H1 (cell line): Measurements from ENCODE around the gene STK32A. TPM values are rescaled to one million over a fixed set of nuclear protein-coding genes. Genes with fewer than 3 reads are reported as not detected.

Experiments used
- CTCF ChIA-PET: fragments of 300-600 bp; sonication (Branson Sonifier 250); formaldehyde crosslinking; loops from one replicate; lab custom pipeline; 2021; ENCODE audit not compliant: partially characterized antibody; lab: Charles Lee
- POLR2A ChIA-PET: fragments of 300-600 bp; sonication (Branson Sonifier 250); formaldehyde crosslinking; loops from one replicate; lab custom pipeline; 2021; ENCODE audit warnings: inconsistent platforms; ENCODE audit not compliant: partially characterized antibody; lab: Charles Lee
- DNase-seq, 2 experiments: peaks; one replicate each; pipeline versions ENCODE4 v3.0.0 to v3.0.0-alpha.2; 2010 to 2022; ENCODE audit warnings: low spot score in 2 of 2, low read depth in 1 of 2, mixed read lengths in 1 of 2
- FAIRE-seq: peaks from 2 replicates; lab custom pipeline; 2011; peaks lifted over from hg19 to GRCh38; lab: Jason Lieb, UNC
- H2AFZ ChIP-seq: 2 replicates; pipeline ENCODE4 v1.8.1; 2012; ENCODE audit warnings: low read length, inconsistent platforms
- H2AK5ac ChIP-seq: 2 replicates; pipeline ENCODE4 v1.6.1; 2013; ENCODE audit warnings: low read depth, low read length
- H2BK120ac ChIP-seq: replicated peaks from 2 replicates; pipeline ENCODE3; 2013; ENCODE audit warnings: low read depth, low read length, inconsistent platforms
- H2BK12ac ChIP-seq: 2 replicates; pipeline ENCODE4 v1.6.1; 2013; ENCODE audit warnings: low read depth, low read length
- H2BK15ac ChIP-seq: 2 replicates; pipeline ENCODE4 v1.6.1; 2013; ENCODE audit warnings: low read length
- H2BK20ac ChIP-seq: 2 replicates; pipeline ENCODE4 v1.6.1; 2013; ENCODE audit warnings: low read length
- H2BK5ac ChIP-seq: 2 replicates; pipeline ENCODE4 v1.6.1; 2013; ENCODE audit warnings: low read depth, low read length
- H3K14ac ChIP-seq: 2 replicates; pipeline ENCODE4 v1.6.1; 2013; ENCODE audit warnings: inconsistent platforms; ENCODE audit not compliant: insufficient read length
- H3K18ac ChIP-seq: 2 replicates; pipeline ENCODE4 v1.6.1; 2013; ENCODE audit warnings: low read length; ENCODE audit errors: extremely low read depth
- H3K23ac ChIP-seq: 2 replicates; pipeline ENCODE4 v1.6.1; 2013; ENCODE audit warnings: inconsistent platforms; ENCODE audit not compliant: insufficient read length
- H3K23me2 ChIP-seq: 2 replicates; pipeline ENCODE4 v1.6.1; 2013; ENCODE audit warnings: low read depth, low read length
- H3K27ac ChIP-seq: 2 replicates; pipeline ENCODE4 v1.6.1; 2011; ENCODE audit warnings: low read depth, low read length, inconsistent platforms
- H3K27me3 ChIP-seq, 4 experiments: replicated peaks in 1 of 4; 1 replicate in 1 of 4; 2 replicates in 3 of 4; pipeline versions ENCODE4 v1.6.1 to v1.8.1; 2011 to 2013; ENCODE audit warnings: low read length in 3 of 4, mild to moderate bottlenecking in 3 of 4, inconsistent platforms in 2 of 4, mixed read lengths in 2 of 4, moderate library complexity in 1 of 4; ENCODE audit not compliant: control insufficient read depth in 3 of 4, insufficient read depth in 3 of 4; ENCODE audit errors: extremely low read depth in 1 of 4
- H3K36me3 ChIP-seq, 4 experiments: 2 replicates each; pipeline versions ENCODE4 v1.6.1 to v1.8.1; 2011 to 2013; ENCODE audit warnings: mild to moderate bottlenecking in 4 of 4, low read length in 3 of 4, moderate library complexity in 2 of 4, control low read depth in 1 of 4, inconsistent platforms in 1 of 4; ENCODE audit not compliant: insufficient read depth in 4 of 4, control insufficient read depth in 2 of 4
- H3K4ac ChIP-seq: replicated peaks from 2 replicates; pipeline ENCODE3; 2013; ENCODE audit warnings: low read length, low read depth, mixed read lengths, inconsistent platforms; ENCODE audit not compliant: insufficient read length
- H3K4me1 ChIP-seq, 4 experiments: replicated peaks in 1 of 4; 1 replicate in 1 of 4; 2 replicates in 3 of 4; pipeline versions ENCODE4 v1.6.1 to v1.8.1; 2011 to 2013; ENCODE audit warnings: low read length in 3 of 4, inconsistent platforms in 2 of 4, mixed read lengths in 1 of 4; ENCODE audit not compliant: insufficient read depth in 4 of 4, control insufficient read depth in 3 of 4
- H3K4me2 ChIP-seq, 2 experiments: 2 replicates each; pipeline versions ENCODE4 v1.6.1 to v1.8.1; 2011 to 2013; ENCODE audit warnings: low read depth in 2 of 2, low read length in 2 of 2, control low read depth in 1 of 2, inconsistent platforms in 1 of 2, mild to moderate bottlenecking in 1 of 2; ENCODE audit not compliant: insufficient read depth in 1 of 2
- H3K4me3 ChIP-seq, 4 experiments: fragments of 200-600, 300-600 bp in 1 of 4; sonication (generic), shearing (Covaris generic), sonication (Bioruptor Twin) in 1 of 4; 2 replicates each; pipeline versions ENCODE4 v1.5.1 to v1.8.1; 2011 to 2016; ENCODE audit warnings: low read length in 4 of 4, low read depth in 3 of 4, control low read depth in 2 of 4, inconsistent platforms in 2 of 4, mild to moderate bottlenecking in 2 of 4, mixed read lengths in 1 of 4, moderate library complexity in 1 of 4; ENCODE audit not compliant: insufficient read depth in 2 of 4; ENCODE audit errors: extremely low read depth in 1 of 4
- H3K56ac ChIP-seq: replicated peaks from 2 replicates; pipeline ENCODE3; 2013; ENCODE audit warnings: low read depth, mild to moderate bottlenecking, mixed read lengths, low read length, inconsistent platforms; ENCODE audit not compliant: insufficient read length
- H3K79me1 ChIP-seq: 2 replicates; pipeline ENCODE4 v1.6.1; 2013; ENCODE audit warnings: low read depth, low read length, control low read depth
- H3K79me2 ChIP-seq, 2 experiments: 2 replicates each; pipeline versions ENCODE4 v1.6.1 to v1.8.1; 2012 to 2013; ENCODE audit warnings: low read length in 2 of 2, mild to moderate bottlenecking in 2 of 2, inconsistent platforms in 1 of 2; ENCODE audit not compliant: insufficient read depth in 2 of 2, control insufficient read depth in 1 of 2
- H3K9ac ChIP-seq, 4 experiments: replicated peaks in 1 of 4; 1 replicate in 1 of 4; 2 replicates in 3 of 4; pipeline versions ENCODE4 v1.6.1 to v1.8.1; 2011 to 2013; ENCODE audit warnings: low read depth in 3 of 4, low read length in 3 of 4, control low read depth in 2 of 4, mild to moderate bottlenecking in 2 of 4, moderate library complexity in 2 of 4, inconsistent platforms in 1 of 4; ENCODE audit errors: extremely low read depth in 1 of 4
- H3K9me3 ChIP-seq, 2 experiments: 2 replicates each; pipeline versions ENCODE4 v1.6.1 to v1.8.1; 2012 to 2013; ENCODE audit warnings: mild to moderate bottlenecking in 2 of 2, moderate library complexity in 2 of 2, control low read depth in 1 of 2, inconsistent platforms in 1 of 2, low read depth in 1 of 2, low read length in 1 of 2, mixed read lengths in 1 of 2; ENCODE audit not compliant: insufficient read depth in 2 of 2
- H4K20me1 ChIP-seq, 2 experiments: replicated peaks in 1 of 2; 2 replicates each; pipeline versions ENCODE3 to v1.8.1; 2011 to 2013; ENCODE audit warnings: inconsistent platforms in 2 of 2, low read length in 2 of 2, mild to moderate bottlenecking in 1 of 2; ENCODE audit not compliant: insufficient read depth in 2 of 2, control insufficient read depth in 1 of 2
- H4K5ac ChIP-seq: 2 replicates; pipeline ENCODE4 v1.6.1; 2013; ENCODE audit warnings: low read length, low read depth, mixed read lengths, inconsistent platforms; ENCODE audit not compliant: insufficient read length
- H4K8ac ChIP-seq: 2 replicates; pipeline ENCODE4 v1.8.0; 2013; ENCODE audit warnings: mild to moderate bottlenecking, moderate library complexity, low read length, inconsistent platforms; ENCODE audit not compliant: insufficient read depth; ENCODE audit errors: extremely low read depth
- H4K91ac ChIP-seq: replicated peaks from 2 replicates; pipeline ENCODE3; 2013; ENCODE audit warnings: low read length, mixed read lengths, inconsistent platforms; ENCODE audit not compliant: insufficient read length
- CTBP2 ChIP-seq: IDR thresholded peaks from 2 replicates; pipeline ENCODE4 v1.7.0; 2011; ENCODE audit warnings: borderline replicate concordance, mild to moderate bottlenecking, moderate library complexity, mixed read lengths, low read length; ENCODE audit not compliant: insufficient read depth, insufficient read length
- EP300 ChIP-seq, 2 experiments: IDR thresholded peaks; 1 replicate in 1 of 2; 2 replicates in 1 of 2; pipeline ENCODE4 v1.6.1; 2011 to 2012; ENCODE audit warnings: low read depth in 2 of 2, low read length in 2 of 2, mild to moderate bottlenecking in 2 of 2, borderline replicate concordance in 1 of 2, inconsistent platforms in 1 of 2, moderate library complexity in 1 of 2
- GABPA ChIP-seq: IDR thresholded peaks from 2 replicates; pipeline ENCODE4 v1.6.1; 2011; ENCODE audit warnings: mild to moderate bottlenecking, low read length, moderate library complexity, borderline replicate concordance; ENCODE audit not compliant: insufficient read depth
- HDAC6 ChIP-seq: IDR thresholded peaks from one replicate; pipeline ENCODE4 v1.7.1; 2012; ENCODE audit warnings: low read depth, mild to moderate bottlenecking, inconsistent platforms, low read length, moderate library complexity
- JUN ChIP-seq: IDR thresholded peaks from 2 replicates; pipeline ENCODE4 v1.6.1; 2011; ENCODE audit warnings: low read depth, mild to moderate bottlenecking, improper control_type of control experiment, low read length
- JUND ChIP-seq: IDR thresholded peaks from 2 replicates; pipeline ENCODE4 v1.6.1; 2011; ENCODE audit warnings: mild to moderate bottlenecking, improper control_type of control experiment, low read length
- KDM4A ChIP-seq: IDR thresholded peaks from one replicate; pipeline ENCODE4 v1.7.1; 2012; ENCODE audit warnings: low read depth, mild to moderate bottlenecking, moderate library complexity, low read length, inconsistent platforms; ENCODE audit not compliant: severe bottlenecking
- NRF1 ChIP-seq: IDR thresholded peaks from 2 replicates; pipeline ENCODE4 v1.6.1; 2011; ENCODE audit warnings: mild to moderate bottlenecking, low read depth, low read length, improper control_type of control experiment
- POLR2AphosphoS5 ChIP-seq: IDR thresholded peaks from 2 replicates; pipeline ENCODE4 v1.6.1; 2011; ENCODE audit warnings: low read depth, low read length
- RFX5 ChIP-seq: IDR thresholded peaks from 2 replicates; pipeline ENCODE4 v1.6.1; 2011; ENCODE audit warnings: low read depth, low read length, improper control_type of control experiment, borderline replicate concordance
- SIRT6 ChIP-seq: IDR thresholded peaks from one replicate; pipeline ENCODE4 v1.7.1; 2012; ENCODE audit warnings: low read length, inconsistent platforms
- SP1 ChIP-seq: IDR thresholded peaks from 2 replicates; pipeline ENCODE4 v1.6.1; 2011; ENCODE audit warnings: low read depth, low read length
- TEAD4 ChIP-seq: IDR thresholded peaks from 2 replicates; pipeline ENCODE4 v1.6.1; 2012; ENCODE audit warnings: low read depth, low read length, inconsistent platforms, mixed read lengths
- WGBS, 2 experiments: shearing (Covaris generic) in 1 of 2; methylation state at CpG; one replicate each; pipeline versions ENCODE4 v1.1.6 to v1.1.7; 2013 to 2015; ENCODE audit warnings: low lambda C conversion rate in 2 of 2, mixed read lengths in 2 of 2, inconsistent platforms in 1 of 2, low coverage in 1 of 2, missing lambda C conversion rate in 1 of 2; ENCODE audit not compliant: insufficient replicate concordance in 2 of 2, insufficient coverage in 1 of 2, insufficient read length in 1 of 2; ENCODE audit errors: extremely low coverage in 1 of 2, missing lambda C conversion rate in 1 of 2; 5-methylcytosine and 5-hydroxymethylcytosine counted together
- polyA plus RNA-seq, 7 experiments: library from polyadenylated mRNA; depleted of rRNA in 3 of 7; stranded (reverse) in 5 of 7; unstranded in 2 of 7; fragments of >200 nt in 5 of 7; fragments of 200-250 nt in 2 of 7; gene quantifications; 1 replicate in 5 of 7; 2 replicates in 1 of 7; 4 replicates in 1 of 7; pipeline versions ENCODE4 v1.2.1 to v1.2.3, GENCODE V29; 2011 to 2013; ENCODE audit warnings: missing spikeins in 2 of 7, mixed read lengths in 2 of 7
- total RNA-seq: library from RNA; stranded (reverse); fragmentation: NEBNext Ultra II Directional; extraction: Animal tissue kit (Norgen Biotek cat#: 25700); gene quantifications from 2 replicates; pipeline ENCODE4 v1.2.1, GENCODE V29; 2021

STK32A gene
- total and polyA plus RNA-seq, 2 of the 8 experiments (the other 6 are each of a cell fraction or from before 2014, with no cell fraction given) = 1.3 to 2.5 TPM

GRCh38 chr5:147426640-147427327 lies 192.0 kb downstream of the STK32A start:
- H4K20me1 ChIP-seq = peaks cover 21 to 23% of the 10 kb centered on the region in 2 experiments
- no peak for FAIRE-seq
- no peak overlapping the region for H3K27ac ChIP-seq
- no peak overlapping the region for H2AK5ac ChIP-seq
- ChIA-PET POLR2A (interaction anchor here (1.8 to 3.3 kb wide), 2 partner anchors 13 to 14 kb away, joined by 4 to 10 read pairs; no protein-coding TSS in a partner anchor), CTCF (interaction anchor here (0.9 to 2.4 kb wide), 9 partner anchors 14 to 146 kb away, joined by 3 to 8 read pairs (median 5); no protein-coding TSS in a partner anchor)
- H2BK20ac ChIP-seq = no peak overlapping the region
- no peak overlapping the region for H3K9ac ChIP-seq
- H2AFZ ChIP-seq = no peak overlapping the region
- H3K36me3 ChIP-seq = peaks cover 8 to 60% (median 23%) of the 10 kb centered on the region in 4 experiments; a peak in 7 of 8 replicates
- H3K4me2 ChIP-seq = no peak overlapping the region
- H3K4me3 ChIP-seq = no peak overlapping the region
- no peak overlapping the region for H3K18ac ChIP-seq
- 88% methylated on average over 3 of the region's 3 CpGs; no CpG with 5 or more reads in 1 of the 2 experiments for WGBS, 2 experiments
- H3K14ac ChIP-seq = no peak overlapping the region
- H3K9me3 ChIP-seq = no peaks in the 10 kb centered on the region
- H3K79me1 ChIP-seq = peaks cover 9% of the 10 kb centered on the region
- H3K56ac ChIP-seq = no peak overlapping the region
- H2BK12ac ChIP-seq = no peak overlapping the region
- no peak overlapping the region for H2BK15ac ChIP-seq
- no peak overlapping the region for H3K4ac ChIP-seq
- H3K23ac ChIP-seq = no peak overlapping the region
- H2BK5ac ChIP-seq = no peak overlapping the region
- H3K23me2 ChIP-seq = no peaks in the 10 kb centered on the region
- H4K5ac ChIP-seq = no peak overlapping the region
- H2BK120ac ChIP-seq = no peak overlapping the region
- H4K8ac ChIP-seq = no peak overlapping the region
- H4K91ac ChIP-seq = no peak overlapping the region
- no peaks in the 10 kb centered on the region for H3K27me3 ChIP-seq
- H3K79me2 ChIP-seq = peaks cover 31 to 96% of the 10 kb centered on the region in 2 experiments
- peaks cover 3 to 10% (median 3%) of the 10 kb centered on the region in 4 experiments; a peak in 4 of 7 replicates for H3K4me1 ChIP-seq
- no peak for DNase-seq
- TF ChIP-seq CTBP2 (no peak), JUND (no peak), GABPA (no peak), HDAC6 (no peak), RFX5 (no peak), SIRT6 (no peak), EP300 (IDR thresholded peaks at IDR 0.05; ENCODE audit: borderline replicate concordance in 1 of 2, low read depth in 2 of 2, low read length in 2 of 2) (no peak), SP1 (no peak), KDM4A (no peak), TEAD4 (no peak), POLR2AphosphoS5 (no peak), JUN (no peak), NRF1 (no peak)
